ENCODE results near the gene CHD5. TPM values are rescaled to one million over a fixed set of nuclear protein-coding genes. Genes with fewer than 3 reads are reported as not detected.

Gene CHD5
- total and polyA plus RNA-seq, 2 of the 4 experiments (the other 2 are of a cell fraction), result under 0.01 to 0.09 TPM

- Histone ChIP-seq H4K5ac (ENCODE audit: low read depth, low read length) (no peak overlapping the region), H3K14ac (replicated peaks; ENCODE audit: low read depth, low read length) (no peak overlapping the region), H4K91ac (ENCODE audit: insufficient read depth, low read depth, low read length) (no peak overlapping the region), H2BK120ac (ENCODE audit: low read depth, low read length) (no peak overlapping the region), H3K27me3 (ENCODE audit: control insufficient read depth, insufficient read depth, low read length) (peaks cover 11% of the 10 kb centered on the region; the same call in 1 of the 2 replicates), H4K8ac (ENCODE audit: low read depth in 2 of 2, low read length in 2 of 2) (no peak overlapping the region), H2AFZ (replicated peaks; ENCODE audit: low read length, poor library complexity) (no peak overlapping the region), H2AK9ac (replicated peaks; ENCODE audit: low read depth, low read length, poor library complexity) (no peak overlapping the region), H3K23ac (ENCODE audit: low read depth, low read length) (no peak overlapping the region), H3K27ac (ENCODE audit: insufficient read depth, low read length) (no peak overlapping the region), H2AK5ac (ENCODE audit: low read depth, low read length) (no peak overlapping the region), H3K56ac (ENCODE audit: extremely low read depth, insufficient read depth, low read length) (no peak overlapping the region), H2BK15ac (ENCODE audit: low read depth, low read length) (no peak overlapping the region), H3K4me2 (ENCODE audit: low read depth, low read length) (no peak overlapping the region), H2BK5ac (ENCODE audit: low read depth, low read length, poor library complexity, severe bottlenecking) (no peak overlapping the region), H3K4ac (ENCODE audit: low read depth, low read length) (no peak overlapping the region), H3K36me3 (ENCODE audit: control insufficient read depth, insufficient read depth, low read length) (no peaks in the 10 kb centered on the region), H3K9me3 (ENCODE audit: control insufficient read depth, insufficient read depth, low read length) (peaks cover 4% of the 10 kb centered on the region), H3K9me1 (ENCODE audit: insufficient read depth, low read length) (no peaks in the 10 kb centered on the region), H3K18ac (ENCODE audit: low read depth, low read length) (no peak overlapping the region), H3K79me1 (ENCODE audit: low read depth in 1 of 2, low read length in 2 of 2) (no peaks in the 10 kb centered on the region), H2BK20ac (ENCODE audit: low read depth, low read length) (no peak overlapping the region), H3K9ac (ENCODE audit: low read depth, low read length) (no peak overlapping the region), H3K4me1 (ENCODE audit: control insufficient read depth, insufficient read depth, low read length) (peaks cover 4% of the 10 kb centered on the region), H3K4me3 (ENCODE audit: insufficient read depth, low read depth, low read length) (no peak overlapping the region), H4K20me1 (ENCODE audit: insufficient read depth, low read length) (no peaks in the 10 kb centered on the region)
- no TSS peak for BruUV-seq (replicated peaks)
- intact Hi-C loops (cut with micrococcal nuclease) (no loop called here), dilution Hi-C loops (cut with HindIII; ENCODE audit: low sequenced_read_pairs, unreplicated experiment) (no loop called here), in situ Hi-C loops (cut with MboI; ENCODE audit: low sequenced_read_pairs) (no loop called here)
- POLR2A ChIA-PET (ENCODE audit: unreplicated experiment), result no interaction called here
- WGBS, 2 experiments (ENCODE audit: extremely low coverage in 2 of 2, insufficient read length in 1 of 2), result 77% methylated on average over 6 of the region's 10 CpGs; no CpG with 5 or more reads in 1 of the 2 experiments
- ATAC-seq (ENCODE audit: low read depth) (no peak), DNase-seq (no peak)
- TF ChIP-seq POLR2A (IDR thresholded peaks at IDR 0.05; ENCODE audit: low read depth, low read length), result no peak
- CTCF ChIA-PET, result interaction anchor here (0.6 kb wide), 1 partner anchor 111 kb away, joined by 5 read pairs; no protein-coding TSS in a partner anchor
Observed at GRCh38 chr1:6113116-6113515, 67.0 kb downstream of the CHD5 start.

Data from IMR-90 (cell line).